ENCODE data around the gene PLAA. TPM values are rescaled to one million over a fixed set of nuclear protein-coding genes. Genes with fewer than 3 reads are reported as not detected.

Gene PLAA
- 26.2 and 27.5 TPM in 2 replicates for total RNA-seq (2014; rRNA removed; shearing (Covaris generic))
- 26.3 and 27.8 TPM in 2 replicates for polyA plus RNA-seq (2016; fragmentation: Nextera tagmentation; extraction: Ambion mirVana)

DNA sequence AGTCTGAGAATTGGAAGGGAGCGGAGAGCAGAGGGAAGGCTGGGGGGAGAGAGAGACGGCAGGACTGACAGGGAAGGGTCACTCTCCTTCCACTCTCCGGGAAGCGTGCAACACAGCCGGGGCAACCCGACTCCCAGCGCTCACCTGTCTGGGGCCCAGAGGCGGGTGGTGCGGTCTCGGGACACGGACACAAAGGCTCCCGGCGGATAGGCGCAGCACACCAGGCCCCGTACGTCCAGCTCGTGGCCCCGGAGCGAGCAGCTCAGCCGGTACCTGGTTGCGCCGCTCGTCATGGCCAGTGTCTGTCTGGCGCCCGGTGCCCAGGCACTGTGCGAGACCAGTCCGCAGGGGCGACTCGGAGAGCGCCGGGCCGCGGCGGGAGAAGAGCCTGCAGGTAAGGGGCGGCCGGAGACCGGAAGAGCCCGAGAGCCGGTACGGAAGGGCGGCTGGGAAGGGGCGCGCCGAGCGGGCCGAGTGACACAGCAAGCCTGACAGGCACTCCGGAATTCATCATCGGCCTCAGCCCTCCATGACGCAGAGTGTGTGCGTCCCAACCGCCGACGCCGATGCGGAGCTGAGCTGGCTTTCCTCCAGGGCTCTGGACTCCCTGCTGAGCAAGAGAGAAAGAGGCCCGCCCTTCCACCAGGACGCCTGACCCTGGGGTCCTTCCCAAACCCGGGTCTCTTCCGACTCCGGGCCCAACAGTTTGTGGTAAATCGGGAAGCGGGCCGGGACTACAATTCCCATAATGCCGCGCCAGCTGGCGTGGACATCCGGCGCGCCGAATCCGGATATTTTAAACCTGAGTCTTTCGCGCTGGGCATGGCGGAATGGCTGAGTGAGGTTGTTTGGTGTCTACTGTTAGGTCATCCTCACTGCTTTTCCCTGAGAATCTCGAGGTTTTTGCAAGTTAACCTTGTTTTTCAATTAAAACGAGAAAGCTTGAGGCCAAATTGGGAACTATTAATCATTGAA lies at the start of gene PLAA:
Gene PLAA (minus strand): TSS at position 490 of the 975 bp plus-strand sequence. CDS start 197 bp downstream, at position 293.
- H3F3A ChIP-seq (ENCODE audit: insufficient read depth): no peaks in the 10 kb centered on the region
- no peaks in the 10 kb centered on the region for H3K36me3 ChIP-seq (ENCODE audit: low read depth)
- peak within 1 kb of the TSS; percentile 94 for H3K4me2 ChIP-seq (ENCODE audit: unreplicated experiment)
- in situ Hi-C loops (cut with MboI): no loop called here
- no peak for TF ChIP-seq EZH2 (IDR thresholded peaks at IDR 0.05; ENCODE audit: insufficient read depth, poor library complexity, severe bottlenecking)
- TF ChIP-seq EZH2phosphoT487 (IDR thresholded peaks at IDR 0.05; ENCODE audit: insufficient read depth, low read depth): no peak
- peak within 1 kb of the TSS; percentile 95 for H3K27ac ChIP-seq
- H3K27me3 ChIP-seq (replicated peaks; ENCODE audit: insufficient read depth): no peaks in the 10 kb centered on the region
- no peaks in the 10 kb centered on the region for H3K9me2 ChIP-seq (ENCODE audit: insufficient read depth)
- H2AFZ ChIP-seq: peak within 1 kb of the TSS; percentile 94
- no peaks in the 10 kb centered on the region for H4K20me1 ChIP-seq (ENCODE audit: insufficient read depth)
- H3K9ac ChIP-seq: peak within 1 kb of the TSS; percentile 92
- no peaks in the 10 kb centered on the region for H3K9me3 ChIP-seq (ENCODE audit: low read depth)
- peaks cover 18% of the 10 kb centered on the region for H3K4me1 ChIP-seq (ENCODE audit: insufficient read depth)
- peak; percentile 97 for DNase-seq
- peak within 1 kb of the TSS; percentile 87 for H3K4me3 ChIP-seq
- H3K79me2 ChIP-seq (ENCODE audit: insufficient read depth): peaks cover 50% of the 10 kb centered on the region
- 1% methylated on average over 71 to 73 of the region's 76 CpGs for WGBS, 2 experiments (ENCODE audit: low coverage in 1 of 2, low lambda C conversion rate in 2 of 2, missing lambda C conversion rate in 2 of 2)

- Histone ChIP-seq H3K36me3 (ENCODE audit: low read depth) (no peaks in the 10 kb centered on the region), H3K4me2 (ENCODE audit: unreplicated experiment) (no peak overlapping the region), H3K4me1 (ENCODE audit: insufficient read depth) (no peaks in the 10 kb centered on the region), H3K79me2 (ENCODE audit: insufficient read depth) (no peaks in the 10 kb centered on the region), H3K27ac (no peak overlapping the region), H3F3A (ENCODE audit: insufficient read depth) (no peaks in the 10 kb centered on the region), H3K9me3 (ENCODE audit: low read depth) (no peaks in the 10 kb centered on the region), H3K4me3 (no peak overlapping the region), H3K9me2 (ENCODE audit: insufficient read depth) (no peaks in the 10 kb centered on the region), H4K20me1 (ENCODE audit: insufficient read depth) (no peaks in the 10 kb centered on the region), H2AFZ (no peak overlapping the region), H3K27me3 (replicated peaks; ENCODE audit: insufficient read depth) (no peaks in the 10 kb centered on the region), H3K9ac (no peak overlapping the region)
- in situ Hi-C loops (cut with MboI): no loop called here
- DNase-seq: no peak
- TF ChIP-seq EZH2phosphoT487 (IDR thresholded peaks at IDR 0.05; ENCODE audit: insufficient read depth, low read depth) (no peak), EZH2 (IDR thresholded peaks at IDR 0.05; ENCODE audit: insufficient read depth, poor library complexity, severe bottlenecking) (no peak)
- 89 to 90% methylated on average over 2 of the region's 2 CpGs for WGBS, 2 experiments (ENCODE audit: low coverage in 1 of 2, low lambda C conversion rate in 2 of 2, missing lambda C conversion rate in 2 of 2)
Measured at GRCh38 chr9:26995810-26996209, 48.8 kb upstream of the PLAA start.

DNA sequence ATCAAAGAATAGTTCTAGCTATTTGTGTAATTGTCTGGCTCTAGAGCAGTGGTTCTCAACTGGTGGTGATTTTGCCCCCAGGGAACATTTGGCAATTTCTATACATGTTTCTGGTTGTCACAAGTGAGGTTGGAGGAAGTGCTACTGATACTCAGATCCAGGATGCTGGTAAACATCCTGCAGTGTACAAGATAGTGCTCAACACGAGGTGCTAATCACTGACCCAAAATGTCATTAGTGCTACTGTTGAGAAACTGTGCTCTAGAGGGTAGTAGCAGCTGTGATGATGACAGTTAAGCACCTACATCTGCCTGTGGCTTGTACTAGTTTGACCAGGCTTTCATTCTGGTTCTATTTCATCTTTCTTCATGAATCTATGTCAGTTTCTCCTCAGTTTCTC lies 36.3 kb upstream of the PLAA start:
- Histone ChIP-seq H2AFZ (no peak overlapping the region), H3K36me3 (ENCODE audit: low read depth) (no peaks in the 10 kb centered on the region), H3F3A (ENCODE audit: insufficient read depth) (no peaks in the 10 kb centered on the region), H3K9ac (no peak overlapping the region), H3K4me3 (no peak overlapping the region), H3K27me3 (replicated peaks; ENCODE audit: insufficient read depth) (no peaks in the 10 kb centered on the region), H3K79me2 (ENCODE audit: insufficient read depth) (no peaks in the 10 kb centered on the region), H3K4me1 (ENCODE audit: insufficient read depth) (no peaks in the 10 kb centered on the region), H3K9me3 (ENCODE audit: low read depth) (no peaks in the 10 kb centered on the region), H3K27ac (no peak overlapping the region), H4K20me1 (ENCODE audit: insufficient read depth) (no peaks in the 10 kb centered on the region), H3K4me2 (ENCODE audit: unreplicated experiment) (no peak overlapping the region), H3K9me2 (ENCODE audit: insufficient read depth) (no peaks in the 10 kb centered on the region)
- TF ChIP-seq EZH2 (IDR thresholded peaks at IDR 0.05; ENCODE audit: insufficient read depth, poor library complexity, severe bottlenecking) (no peak), EZH2phosphoT487 (IDR thresholded peaks at IDR 0.05; ENCODE audit: insufficient read depth, low read depth) (no peak)
- 67 to 93% methylated on average over 1 of the region's 1 CpG for WGBS, 2 experiments (ENCODE audit: low coverage in 1 of 2, low lambda C conversion rate in 2 of 2, missing lambda C conversion rate in 2 of 2)
- no peak for DNase-seq
- in situ Hi-C loops (cut with MboI): no loop called here

GRCh38 chr9:26975728-26976707 lies 29.0 kb upstream of the PLAA start:
- Histone ChIP-seq H3K36me3 (ENCODE audit: low read depth) (no peaks in the 10 kb centered on the region), H4K20me1 (ENCODE audit: insufficient read depth) (no peaks in the 10 kb centered on the region), H3K4me3 (no peak overlapping the region), H3K79me2 (ENCODE audit: insufficient read depth) (peaks cover 6% of the 10 kb centered on the region; the same call in 1 of the 2 replicates), H2AFZ (peak overlapping the region; percentile 8), H3K9ac (no peak overlapping the region), H3F3A (ENCODE audit: insufficient read depth) (no peaks in the 10 kb centered on the region), H3K4me2 (ENCODE audit: unreplicated experiment) (no peak overlapping the region), H3K9me2 (ENCODE audit: insufficient read depth) (no peaks in the 10 kb centered on the region), H3K27me3 (replicated peaks; ENCODE audit: insufficient read depth) (no peaks in the 10 kb centered on the region), H3K27ac (no peak overlapping the region), H3K9me3 (ENCODE audit: low read depth) (no peaks in the 10 kb centered on the region), H3K4me1 (ENCODE audit: insufficient read depth) (0 out of 2 replicates have a peak, but pooled peaks cover 4% of the 10 kb centered on the region)
- TF ChIP-seq EZH2 (IDR thresholded peaks at IDR 0.05; ENCODE audit: insufficient read depth, poor library complexity, severe bottlenecking) (no peak), EZH2phosphoT487 (IDR thresholded peaks at IDR 0.05; ENCODE audit: insufficient read depth, low read depth) (no peak)
- DNase-seq: peak; percentile 49
- in situ Hi-C loops (cut with MboI): no loop called here
- WGBS, 2 experiments (ENCODE audit: low coverage in 1 of 2, low lambda C conversion rate in 2 of 2, missing lambda C conversion rate in 2 of 2): 77 to 81% methylated on average over 18 of the region's 18 CpGs
